Activated CD8-positive, alpha-beta memory T cell treated with anti-CD3 and anti-CD28 coated beads for 48 hours (primary cell): ENCODE data around the gene RPS21.
"Not testable (repeated sequence)": the region's sequence is repeated elsewhere in the genome, so short reads cannot be mapped to it uniquely, and the experiment has no call there.

Experiments used
- DNase-seq, 3 experiments: peaks; one replicate each; pipeline ENCODE4 v3.0.0-alpha.2; 2020; ENCODE audit warnings: low read depth in 2 of 3, low spot score in 2 of 3

The RPS21 gene

GRCh38 chr20:62423326-62423706 lies 36.4 kb downstream of the RPS21 start:
- no peak for DNase-seq

- DNase-seq, result no peak
These were observed 37.6 kb downstream of the RPS21 start for GRCh38 chr20:62424249-62425107.

GRCh38 chr20:62425281-62426058 lies 38.6 kb downstream of the RPS21 start:
- no peak for DNase-seq

GRCh38 chr20:62426059-62426348 lies 39.1 kb downstream of the RPS21 start:
- not testable (repeated sequence) for DNase-seq

- DNase-seq, result no peak
These were observed 39.8 kb downstream of the RPS21 start for GRCh38 chr20:62426699-62427131.

- DNase-seq, result no peak
These were observed 40.5 kb downstream of the RPS21 start, which contains the start of gene RBBP8NL for GRCh38 chr20:62427172-62428001. Gene RBBP8NL, minus strand, starts transcription at chr20:62427539. Its CDS starts 7,892 bp downstream, at chr20:62419647.

- no peak for DNase-seq
These were observed 41.1 kb downstream of the RPS21 start for GRCh38 chr20:62428002-62428372.

GRCh38 chr20:62428396-62429295 lies 41.7 kb downstream of the RPS21 start:
- no peak for DNase-seq

GRCh38 chr20:62429455-62430310 lies 42.8 kb downstream of the RPS21 start:
- DNase-seq, result no peak

GRCh38 chr20:62430311-62430853 lies 43.5 kb downstream of the RPS21 start:
- no peak for DNase-seq

- no peak for DNase-seq
These were observed 44.1 kb downstream of the RPS21 start for GRCh38 chr20:62430866-62431447.

- DNase-seq, result no peak
These were observed 47.0 kb downstream of the RPS21 start for GRCh38 chr20:62433658-62434497.

- no peak for DNase-seq
These were observed 49.8 kb downstream of the RPS21 start for GRCh38 chr20:62436692-62437091.

- no peak for DNase-seq
These were observed 50.6 kb downstream of the RPS21 start for GRCh38 chr20:62437496-62437895.

- DNase-seq, result no peak
These were observed 51.0 kb downstream of the RPS21 start for GRCh38 chr20:62437927-62438326.
